ENCODE results near the gene POGLUT2.

Gene POGLUT2

DNA sequence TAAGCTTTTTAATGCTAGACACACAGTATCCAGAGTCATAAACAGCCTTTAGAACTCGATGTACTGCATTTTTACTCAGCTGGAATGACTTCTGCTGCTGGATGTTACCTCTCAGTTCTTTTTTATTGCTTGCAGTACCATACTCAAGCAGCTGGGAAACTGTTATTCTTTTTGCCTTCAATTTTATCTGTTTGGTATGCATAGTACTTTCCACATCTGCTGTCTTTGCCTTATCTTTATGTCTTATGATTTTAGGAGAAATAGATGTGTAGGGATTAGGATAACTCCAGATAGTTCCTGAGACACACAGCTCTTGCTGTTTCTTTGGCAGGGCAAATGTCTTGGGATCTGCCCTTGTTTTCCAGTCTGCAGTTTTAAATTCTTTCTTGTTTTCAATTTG, 56.7 kb downstream of the POGLUT2 start:
- no peaks in the 10 kb centered on the region for H3K27me3 ChIP-seq
- H3K9me3 ChIP-seq, result no peaks in the 10 kb centered on the region
- no peak for TF ChIP-seq Cebpa-rat (IDR thresholded peaks at IDR 0.05)
- H3K36me3 ChIP-seq, result no peaks in the 10 kb centered on the region
- no peak overlapping the region for H3K4me2 ChIP-seq
- H3K27ac ChIP-seq, result no peak overlapping the region
- no peak overlapping the region for H3K9ac ChIP-seq
- H4K20me1 ChIP-seq, result no peaks in the 10 kb centered on the region
- H3K4me1 ChIP-seq, result no peaks in the 10 kb centered on the region
- no peak overlapping the region for H3K4me3 ChIP-seq

All from BLaER1 (cell line).